K562 (cell line): ENCODE measurements around the gene USHBP1. TPM values are rescaled to one million over a fixed set of nuclear protein-coding genes. Genes with fewer than 3 reads are reported as not detected.

ENCODE experiments used
- ATAC-seq: fragments of 200-7000 bp; cut with Tn5 transposase; 3 replicates; pipeline ENCODE4 v1.9.1; 2020; ENCODE audit warnings: moderate library complexity
- BruUV-seq: library from RNA; stranded (reverse); fragments of 400-500 nt; replicated peaks from 2 replicates; lab custom pipeline; 2021; lab: Mats Ljungman, UMichigan
- CTCF ChIA-PET: fragments of 300-600 bp; formaldehyde crosslinking; extraction: SDS; loops from one replicate; lab custom pipeline; 2021; ENCODE audit warnings: low intra/inter-chr PET ratio; lab: Yijun Ruan, JAX
- POLR2A ChIA-PET: fragments of 300-600, 350-650 bp; sonication (Branson Sonifier 250); formaldehyde crosslinking; extraction: SDS; loops from one replicate; lab custom pipeline; 2021; ENCODE audit warnings: antibody characterized with exemption, inconsistent platforms; lab: Yijun Ruan, JAX
- DNase-seq, 4 experiments: peaks; one replicate each; pipeline versions ENCODE4 v3.0.0 to v3.0.0-alpha.2; 2011 to 2018; ENCODE audit warnings: low spot score in 3 of 4, mixed read lengths in 3 of 4; ENCODE audit errors: extremely low read depth in 1 of 4
- FAIRE-seq: peaks from 2 replicates; lab custom pipeline; 2011; peaks lifted over from hg19 to GRCh38; lab: Jason Lieb, UNC
- H2AFZ ChIP-seq: 2 replicates; pipeline ENCODE4 v1.6.0; 2011; ENCODE audit warnings: low read depth, low read length, control low read depth, inconsistent platforms
- H3K27ac ChIP-seq: fragments of 200-600 bp; 3 replicates; pipeline ENCODE4 v1.8.0; 2011; ENCODE audit warnings: low read depth, mild to moderate bottlenecking, control low read depth, inconsistent platforms, low read length, moderate library complexity, mixed read lengths; ENCODE audit errors: extremely low read depth
- H3K27me3 ChIP-seq, 2 experiments: fragments of 300-600 bp in 1 of 2; 2 replicates in 1 of 2; 3 replicates in 1 of 2; pipeline versions ENCODE4 v1.6.0 to v1.8.0; 2011; ENCODE audit warnings: inconsistent platforms in 2 of 2, low read length in 2 of 2, mild to moderate bottlenecking in 1 of 2, mixed read lengths in 1 of 2, moderate library complexity in 1 of 2; ENCODE audit not compliant: control insufficient read depth in 2 of 2, insufficient read depth in 2 of 2
- H3K36me3 ChIP-seq: fragments of 300-600 bp; 3 replicates; pipeline ENCODE4 v1.8.0; 2011; ENCODE audit warnings: mild to moderate bottlenecking, low read length, inconsistent platforms; ENCODE audit not compliant: control insufficient read depth, insufficient read depth
- H3K4me1 ChIP-seq, 2 experiments: fragments of 200-600 bp in 1 of 2; replicated peaks in 1 of 2; 2 replicates in 1 of 2; 3 replicates in 1 of 2; pipeline versions ENCODE4 v1.5.1 to v1.8.0; 2011; ENCODE audit warnings: inconsistent platforms in 2 of 2, low read length in 2 of 2, mild to moderate bottlenecking in 1 of 2, mixed read lengths in 1 of 2, moderate library complexity in 1 of 2; ENCODE audit not compliant: control insufficient read depth in 2 of 2, insufficient read depth in 2 of 2
- H3K4me2 ChIP-seq: 2 replicates; pipeline ENCODE4 v1.6.1; 2011; ENCODE audit warnings: low read length, control low read depth, inconsistent platforms, mixed read lengths; ENCODE audit not compliant: insufficient read depth
- H3K4me3 ChIP-seq: fragments of 200-600 bp; sonication (generic), shearing (Covaris generic); 2 replicates; pipeline ENCODE4 v1.5.1; 2016; ENCODE audit warnings: control low read depth, inconsistent platforms
- H3K79me2 ChIP-seq: fragments of 200-600 bp; 3 replicates; pipeline ENCODE4 v1.8.0; 2011; ENCODE audit warnings: low read length, inconsistent platforms; ENCODE audit not compliant: control insufficient read depth, insufficient read depth
- H3K9ac ChIP-seq, 2 experiments: 2 replicates each; pipeline versions ENCODE4 v1.6.0 to v1.6.1; 2011; ENCODE audit warnings: low read depth in 2 of 2, low read length in 2 of 2, control low read depth in 1 of 2, inconsistent platforms in 1 of 2, mild to moderate bottlenecking in 1 of 2, mixed read lengths in 1 of 2; ENCODE audit not compliant: insufficient read depth in 1 of 2
- H3K9me1 ChIP-seq: one replicate; pipeline ENCODE4 v1.6.0; 2011; ENCODE audit warnings: inconsistent platforms, mild to moderate bottlenecking, low read length, moderate library complexity; ENCODE audit not compliant: control insufficient read depth, insufficient read depth
- H3K9me3 ChIP-seq: replicated peaks from 2 replicates; pipeline ENCODE4 v1.5.1; 2011; ENCODE audit warnings: low read depth, low read length, inconsistent platforms; ENCODE audit not compliant: control insufficient read depth, insufficient read depth
- H4K20me1 ChIP-seq: replicated peaks from 2 replicates; pipeline ENCODE4 v1.6.1; 2011; ENCODE audit warnings: low read length, inconsistent platforms, mixed read lengths; ENCODE audit not compliant: control insufficient read depth, insufficient read depth
- CREB3L1 ChIP-seq: fragments of 450-650 bp; IDR thresholded peaks from 2 replicates; pipeline ENCODE4 v1.6.1; 2014; ENCODE audit warnings: low read depth, mild to moderate bottlenecking, moderate library complexity, borderline replicate concordance
- FUS ChIP-seq: fragments of 200-400 bp; formaldehyde crosslinking; optimal IDR thresholded peaks from 2 replicates; pipeline ENCODE3; 2017; ENCODE audit warnings: low read depth, low read length
- HNRNPLL ChIP-seq: fragments of 200-400 bp; formaldehyde crosslinking; IDR thresholded peaks from 2 replicates; pipeline ENCODE4 v1.6.1; 2017; ENCODE audit warnings: low read length, low read depth, mild to moderate bottlenecking; ENCODE audit not compliant: poor library complexity, severe bottlenecking
- NRF1 ChIP-seq, 2 experiments: fragments of 450-650 bp; IDR thresholded peaks in 1 of 2; conservative IDR thresholded peaks in 1 of 2; 2 replicates each; pipeline ENCODE4 v1.6.1; 2014; ENCODE audit warnings: mild to moderate bottlenecking in 2 of 2
- RAD21 ChIP-seq, 2 experiments: fragments of 250-450 bp in 1 of 2; fragments of 450-650 bp in 1 of 2; sonication (Bioruptor Pico) in 1 of 2; formaldehyde crosslinking in 1 of 2; IDR thresholded peaks in 1 of 2; conservative IDR thresholded peaks in 1 of 2; 2 replicates each; pipeline versions ENCODE4 v1.4.0 to v1.8.0; 2020 to 2022; ENCODE audit warnings: mild to moderate bottlenecking in 2 of 2, moderate library complexity in 1 of 2
- RNF219 ChIP-seq: fragments of 250-450 bp; sonication (Bioruptor Pico); IDR thresholded peaks from 2 replicates; pipeline ENCODE4 v1.5.0; 2022; ENCODE audit warnings: mild to moderate bottlenecking
- SMAD4 ChIP-seq: fragments of 250-450 bp; sonication (Bioruptor Pico); conservative IDR thresholded peaks from 2 replicates; pipeline ENCODE4 v1.8.0; 2021; ENCODE audit warnings: inconsistent platforms, mild to moderate bottlenecking, moderate library complexity
- ZNF282 ChIP-seq: sonication (generic); formaldehyde crosslinking; IDR thresholded peaks from 2 replicates; pipeline ENCODE4 v1.8.1; 2023; ENCODE audit warnings: missing genetic modification reagents
- ZNF518B ChIP-seq: fragments of 250-450 bp; sonication (Bioruptor Pico); IDR thresholded peaks from 2 replicates; pipeline ENCODE4 v1.5.0; 2021; ENCODE audit warnings: mild to moderate bottlenecking, moderate library complexity
- WGBS: fragments of 100-300 bp; shearing (Covaris generic); methylation state at CpG from one replicate; pipeline ENCODE4 v1.1.6; 2016; ENCODE audit warnings: low coverage, mixed read lengths; ENCODE audit not compliant: insufficient coverage; ENCODE audit errors: missing lambda C conversion rate; 5-methylcytosine and 5-hydroxymethylcytosine counted together
- in situ Hi-C: fragments of 300-500 bp; cut with MboI; formaldehyde crosslinking; loops from 4 replicates; pipeline ENCODE4 v1.15.0; 2018; ENCODE audit warnings: inconsistent platforms, mixed read lengths
- intact Hi-C: fragments of 100-400 bp; cut with micrococcal nuclease; formaldehyde crosslinking; loops from 2 replicates; pipeline ENCODE4 v1.14.2; 2022
- polyA plus RNA-seq, 8 experiments: library from polyadenylated mRNA; depleted of rRNA in 4 of 8; stranded (reverse) in 5 of 8; unstranded in 3 of 8; fragments of >200 nt; fragmentation: Nextera tagmentation in 2 of 8; fragmentation: Illumina TruSeq in 1 of 8; extraction: Ambion mirVana in 2 of 8; extraction: Trizol in 1 of 8; gene quantifications; 2 replicates each; pipeline versions ENCODE4 v1.2.1 to v1.2.3, GENCODE V29; 2011 to 2014; ENCODE audit warnings: inconsistent platforms in 1 of 8, missing spikeins in 1 of 8
- total RNA-seq, 7 experiments: library from RNA; depleted of rRNA in 6 of 7; stranded (reverse); fragments of >200 nt in 6 of 7; fragmentation: Illumina TruSeq in 2 of 7; extraction: Trizol in 2 of 7; gene quantifications; 2 replicates each; pipeline versions ENCODE4 v1.2.1 to v1.2.3, GENCODE V29; 2011 to 2021; ENCODE audit warnings: low replicate concordance in 1 of 7

USHBP1 gene
- total and polyA plus RNA-seq, 9 of the 15 experiments (the other 6 are each of a cell fraction or from before 2014, with no cell fraction given): 0.03 to 0.10 (median 0.05) TPM; not detected in 5

GRCh38 chr19:17245535-17245984 is 19.0 kb downstream of the USHBP1 start, which contains the start of gene NR2F6 (continued):
- TF ChIP-seq ZNF518B (CRISPR knock-in tag): no peak
- 0 out of 2 replicates have a peak, but pooled peaks have one; percentile 17 for TF ChIP-seq SMAD4 (CRISPR knock-in tag)
- no peak for TF ChIP-seq ZNF282 (CRISPR knock-in tag)
- TF ChIP-seq, all 486 proteins: peak for 17

GRCh38 chr19:17244618-17245534 is 19.7 kb downstream of the USHBP1 start:
- ATAC-seq: no peak
- ChIA-PET POLR2A (interaction anchor here (0.6 to 11.3 kb wide), 6 partner anchors 10 to 171 kb away, joined by 3 to 129 read pairs (median 4); partner anchors contain the start of gene OCEL1), CTCF (interaction anchor here (0.6 kb wide), 1 partner anchor 134 kb away, joined by 3 read pairs; no protein-coding TSS in a partner anchor)
- intact Hi-C loops: loop anchor here (5.0 kb wide), 1 partner anchor 38 kb away; no protein-coding TSS in a partner anchor
- peak overlapping the region; percentile 86 for H3K27ac ChIP-seq
- WGBS: 2% methylated on average over 64 of the region's 100 CpGs
- in situ Hi-C loops: no loop called here
- peaks cover 45 to 88% of the 10 kb centered on the region in 2 experiments for H3K4me1 ChIP-seq
- no peaks in the 10 kb centered on the region for H3K9me3 ChIP-seq
- FAIRE-seq: no peak
- 0 out of 2 replicates have a peak overlapping the region, but pooled peaks have one; percentile 16 for H2AFZ ChIP-seq
- H3K27me3 ChIP-seq: no peaks in the 10 kb centered on the region
- no TSS peak for BruUV-seq
- H3K4me2 ChIP-seq: peak overlapping the region; percentile 93
- H3K9ac ChIP-seq: peak overlapping the region; percentile 65 to 91
- peaks cover 52% of the 10 kb centered on the region for H3K79me2 ChIP-seq
- no peaks in the 10 kb centered on the region for H3K9me1 ChIP-seq
- H3K4me3 ChIP-seq: peak overlapping the region; percentile 80
- H4K20me1 ChIP-seq: peaks cover 15% of the 10 kb centered on the region
- no peak for DNase-seq
- H3K36me3 ChIP-seq: peaks cover 21% of the 10 kb centered on the region; the same call in 2 of the 3 replicates
- TF ChIP-seq CREB3L1: 0 out of 2 replicates have a peak, but pooled peaks have one; percentile 27
- TF ChIP-seq FUS: peak; percentile 66
- TF ChIP-seq HNRNPLL: no peak
- TF ChIP-seq RNF219 (CRISPR knock-in tag): no peak
- no peak for TF ChIP-seq RAD21 (CRISPR knock-in tag; conservative IDR thresholded peaks at IDR 0.05 in 1 of 2, IDR thresholded peaks at IDR 0.05 in 1 of 2)
- TF ChIP-seq NRF1 (conservative IDR thresholded peaks at IDR 0.05 in 1 of 2, IDR thresholded peaks at IDR 0.05 in 1 of 2): peak in 1 of 2 experiments; percentile 54; a peak in 2 of 4 replicates
